HG03175 (cell line): Measurements from ENCODE around the gene RPL14.
"Not testable (repeated sequence)": the region's sequence is repeated elsewhere in the genome, so short reads cannot be mapped to it uniquely, and the experiment has no call there.

Source experiments
- ATAC-seq: cut with Tn5 transposase; IDR thresholded peaks from one replicate; pipeline ENCODE4 v1.9.1; 2021; ENCODE audit warnings: mild to moderate bottlenecking, moderate library complexity; ENCODE audit not compliant: unreplicated experiment

RPL14 gene

DNA sequence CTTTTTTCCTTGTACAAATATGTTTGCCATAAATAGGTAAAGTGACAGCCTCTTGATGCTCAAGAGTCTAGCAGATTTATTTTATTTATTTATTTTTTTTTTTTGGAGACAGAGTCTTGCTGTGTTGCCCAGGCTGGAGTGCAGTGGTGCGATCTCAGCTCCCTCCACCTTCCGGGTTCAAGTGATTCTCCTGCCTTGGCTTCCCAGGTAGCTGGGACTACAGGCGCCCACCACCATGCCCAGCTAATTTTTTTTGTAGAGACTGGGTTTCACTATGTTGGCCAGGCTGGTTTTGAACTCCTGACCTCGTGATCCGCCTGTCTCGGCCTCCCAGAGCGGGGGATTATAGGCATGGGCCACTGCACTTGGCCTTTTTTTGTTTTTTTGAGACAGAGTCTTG, 5.7 kb downstream of the RPL14 start:
- ATAC-seq = not testable (repeated sequence)

DNA sequence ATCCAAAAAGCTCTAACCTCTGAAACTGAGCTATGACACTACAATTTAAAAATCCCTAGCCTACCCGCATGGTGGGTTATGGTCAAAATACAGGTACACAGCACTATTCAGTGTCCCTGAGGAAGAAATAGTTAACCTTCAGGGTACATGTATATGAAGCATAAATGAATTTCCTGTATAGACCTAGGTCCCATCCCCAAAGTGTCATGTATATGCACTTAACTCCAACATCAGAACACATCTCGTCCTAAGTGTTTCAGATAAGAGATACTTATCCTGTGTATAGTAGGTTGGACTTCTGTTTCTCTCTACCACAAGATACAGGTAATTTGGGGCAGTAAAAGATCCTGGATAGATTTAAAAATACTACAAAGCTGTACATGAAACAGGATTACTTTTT, 6.4 kb downstream of the RPL14 start:
- ATAC-seq = no peak

DNA sequence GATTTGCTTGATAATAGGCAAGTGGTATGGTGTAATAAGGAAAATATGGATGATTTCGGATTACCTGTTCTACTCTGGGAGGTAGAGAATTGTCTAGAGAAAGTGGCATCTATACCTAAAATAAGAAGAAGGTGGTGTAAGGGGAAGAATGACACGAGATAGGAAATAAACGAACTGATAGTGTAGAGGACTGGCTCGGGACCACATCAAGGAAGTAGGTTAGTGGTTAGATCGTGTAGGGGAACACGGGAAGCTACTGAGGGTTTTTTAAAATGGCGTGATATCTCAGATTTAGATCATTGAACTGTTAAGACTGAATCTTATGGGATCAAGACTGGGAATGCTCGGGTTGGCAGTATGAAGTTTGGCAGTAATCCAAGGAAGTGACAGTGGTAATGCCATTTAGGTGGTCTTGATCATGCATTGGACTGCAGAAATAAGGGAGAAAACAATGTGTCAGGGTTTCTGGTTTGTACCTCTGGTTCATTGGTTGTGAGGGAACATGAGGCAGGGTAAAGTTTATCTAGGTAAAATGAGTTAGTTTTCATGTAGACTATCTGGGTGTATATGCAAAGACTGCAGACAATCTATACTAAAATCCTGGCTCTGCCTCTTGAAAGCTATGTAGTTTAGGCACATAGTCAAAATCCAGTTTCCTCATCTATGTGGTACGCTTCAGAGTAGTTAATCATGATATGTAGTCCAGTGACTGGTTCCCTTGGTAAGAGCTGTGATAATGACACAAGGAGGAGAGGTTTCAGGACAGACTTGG, 7.4 kb downstream of the RPL14 start:
- no peak for ATAC-seq

DNA sequence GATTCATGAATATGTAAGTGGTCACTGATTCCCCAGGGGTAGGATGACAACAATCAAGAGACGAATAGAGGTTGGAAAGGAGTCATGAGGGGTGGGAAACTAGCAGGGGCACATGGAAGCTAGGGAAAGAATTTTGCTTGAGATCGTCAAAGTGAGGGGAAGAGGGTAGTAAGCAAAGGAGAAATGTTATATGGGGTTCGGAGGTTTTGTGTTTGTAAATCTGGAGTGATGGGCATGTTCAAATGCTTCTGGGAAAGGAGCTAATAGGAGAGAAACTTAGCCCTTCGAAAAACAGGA, 7.9 kb downstream of the RPL14 start:
- no peak for ATAC-seq

DNA sequence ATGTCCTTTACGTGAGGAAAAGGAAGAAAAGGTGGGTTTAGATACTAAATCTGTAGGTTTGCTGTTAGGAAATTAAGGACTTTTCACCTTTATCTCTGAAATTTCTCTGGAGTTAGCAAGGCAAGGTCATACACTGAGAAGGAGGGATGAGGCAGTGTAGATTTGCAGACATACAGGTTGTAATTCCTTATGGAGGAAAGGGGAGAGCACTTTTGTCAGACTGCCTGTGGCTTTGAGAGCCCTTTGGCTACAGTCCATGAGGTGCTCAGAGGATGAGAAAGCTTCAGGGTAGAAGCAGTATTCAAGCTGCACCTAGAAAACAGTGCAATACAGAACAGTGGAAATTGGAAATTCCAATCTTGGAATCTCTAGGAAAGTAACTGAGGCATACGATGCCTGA, 8.3 kb downstream of the RPL14 start:
- ATAC-seq = no peak

DNA sequence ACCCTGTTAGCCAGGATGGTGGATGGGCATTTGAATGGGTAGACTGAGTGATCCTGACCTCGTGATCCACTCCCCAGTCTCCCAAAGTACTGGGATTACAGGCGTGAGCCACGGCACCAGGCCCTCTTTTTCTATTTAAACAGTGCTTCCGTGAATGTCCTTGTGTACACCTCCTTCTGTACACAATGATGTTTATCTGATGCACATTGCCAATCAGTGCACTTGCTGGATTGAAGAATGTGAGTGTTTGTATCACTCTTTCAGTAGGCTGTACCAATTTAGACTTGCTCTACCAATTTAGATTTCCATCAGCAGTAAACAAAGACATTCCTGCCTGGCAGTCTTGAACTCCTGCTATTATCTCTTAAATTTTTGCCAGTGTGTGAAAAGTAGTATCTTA, 10.9 kb downstream of the RPL14 start:
- no peak for ATAC-seq

DNA sequence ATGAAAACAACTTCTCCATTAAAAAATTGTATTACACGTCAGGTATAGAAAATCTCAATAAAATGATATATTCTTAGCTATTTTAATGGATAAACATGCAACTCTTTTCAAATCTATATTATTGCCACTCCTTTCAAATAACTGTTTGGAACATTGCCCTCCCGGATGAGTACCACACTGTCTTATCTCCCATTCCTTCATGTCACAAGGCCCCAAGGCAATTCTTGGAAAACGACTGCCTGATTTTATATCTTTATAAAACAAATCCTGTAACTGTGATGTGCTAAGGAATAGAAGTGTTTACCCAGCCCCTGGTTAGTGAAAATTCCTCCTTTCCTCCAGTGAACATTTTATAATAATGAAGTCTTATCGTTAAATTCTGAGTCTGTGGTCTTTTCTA, 13.6 kb downstream of the RPL14 start:
- no peak for ATAC-seq

DNA sequence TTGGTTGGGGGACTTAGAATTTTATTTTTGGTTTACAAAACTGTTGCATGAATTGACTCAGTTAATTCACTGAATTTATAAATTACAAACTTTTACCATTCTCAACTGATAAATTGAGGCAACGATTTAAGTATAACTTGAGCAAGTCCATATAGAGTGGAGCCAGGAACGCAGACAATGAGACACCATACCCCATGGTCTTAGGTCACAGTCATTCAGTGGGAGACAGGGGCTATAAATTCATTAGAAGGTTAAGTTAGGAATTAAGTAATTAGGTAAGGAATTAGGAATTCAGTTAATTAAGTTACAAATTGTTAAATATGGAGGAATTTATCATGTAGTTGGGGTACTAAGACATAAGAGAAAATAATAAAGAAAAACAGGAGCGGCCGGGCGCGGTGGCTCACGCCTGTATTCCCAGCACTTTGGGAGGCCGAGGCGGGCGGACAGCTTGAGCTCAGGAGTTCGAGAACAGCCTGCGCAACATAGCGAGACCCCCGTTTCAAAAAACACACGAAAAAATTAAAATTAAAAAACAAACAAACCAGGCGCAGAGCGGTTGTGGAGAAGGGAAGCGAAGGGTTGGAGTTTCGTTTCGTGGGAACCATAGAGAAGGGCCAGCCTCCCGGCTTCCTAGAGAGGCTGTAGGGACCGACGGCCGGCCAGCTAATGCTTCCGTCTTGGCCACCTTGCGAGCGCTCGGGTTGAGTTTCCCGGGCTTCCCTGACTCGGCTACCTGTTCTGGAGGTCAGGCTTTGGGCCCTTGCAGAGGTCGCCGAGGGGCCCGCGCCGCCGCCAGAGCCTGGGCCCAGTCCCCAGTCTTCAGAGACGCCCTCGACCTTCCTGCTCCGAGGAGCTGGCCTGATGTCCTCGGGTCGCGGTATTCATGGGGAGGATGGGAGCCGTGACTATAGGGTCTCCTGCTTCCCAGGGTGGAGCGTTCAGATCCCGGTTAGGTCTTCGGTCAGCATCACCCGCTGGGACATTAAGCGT, 19.6 kb downstream of the RPL14 start, which contains the start of gene ZNF619:
ZNF619 (plus strand) TSS at position 645 of the 993 bp plus-strand sequence. CDS start 858 bp downstream, outside the sequence.
- ATAC-seq = peak; percentile 89

DNA sequence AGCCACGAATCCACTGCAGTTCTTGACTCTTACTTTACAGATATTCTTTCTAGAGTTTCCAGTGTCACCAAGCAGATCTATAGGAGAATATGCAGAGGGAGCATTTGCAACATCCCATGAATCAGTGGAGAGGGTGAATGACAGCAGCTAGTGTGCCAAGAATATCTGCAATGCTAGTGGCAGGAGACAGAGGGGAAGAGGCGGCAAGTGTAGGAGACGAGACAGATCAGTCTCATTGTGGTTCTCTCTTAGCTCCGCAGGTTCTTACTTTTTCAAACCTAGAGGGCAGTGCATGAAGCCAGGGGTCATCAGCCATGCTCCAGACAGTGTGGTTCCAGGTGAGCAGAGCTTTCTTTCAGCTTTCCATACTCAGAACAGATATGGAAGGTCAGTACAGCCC, 20.5 kb downstream of the RPL14 start:
- no peak for ATAC-seq

DNA sequence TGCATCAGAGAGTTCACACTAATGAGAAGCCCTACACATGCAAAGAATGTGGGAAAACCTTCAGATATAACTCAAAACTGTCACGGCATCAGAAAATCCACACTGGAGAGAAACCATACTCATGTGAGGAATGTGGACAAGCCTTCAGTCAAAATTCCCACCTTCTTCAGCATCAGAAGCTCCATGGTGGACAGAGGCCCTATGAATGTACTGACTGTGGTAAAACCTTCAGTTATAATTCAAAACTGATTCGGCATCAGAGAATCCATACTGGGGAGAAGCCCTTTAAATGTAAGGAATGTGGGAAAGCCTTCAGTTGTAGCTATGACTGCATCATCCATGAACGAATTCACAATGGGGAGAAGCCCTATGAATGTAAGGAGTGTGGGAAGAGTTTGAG, 30.0 kb downstream of the RPL14 start:
- no peak for ATAC-seq

DNA sequence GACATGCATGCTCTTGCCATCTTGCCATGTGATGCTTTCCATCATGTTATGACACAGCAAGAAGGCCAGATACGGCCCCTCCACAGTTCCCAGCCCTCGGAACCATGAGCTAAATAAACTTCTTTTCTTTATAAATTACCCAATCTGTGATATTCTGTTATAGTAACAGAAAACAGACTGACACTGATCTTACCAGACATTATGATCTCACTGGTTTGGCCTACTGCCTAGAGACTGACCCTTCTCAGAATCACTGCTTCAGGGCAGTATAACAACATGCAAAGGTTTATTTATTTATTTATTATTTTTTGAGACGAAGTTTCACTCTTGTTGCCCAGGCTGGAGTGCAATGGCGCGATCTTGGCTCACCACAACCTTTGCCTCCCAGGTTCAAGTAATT, 33.8 kb downstream of the RPL14 start:
- ATAC-seq = no peak

DNA sequence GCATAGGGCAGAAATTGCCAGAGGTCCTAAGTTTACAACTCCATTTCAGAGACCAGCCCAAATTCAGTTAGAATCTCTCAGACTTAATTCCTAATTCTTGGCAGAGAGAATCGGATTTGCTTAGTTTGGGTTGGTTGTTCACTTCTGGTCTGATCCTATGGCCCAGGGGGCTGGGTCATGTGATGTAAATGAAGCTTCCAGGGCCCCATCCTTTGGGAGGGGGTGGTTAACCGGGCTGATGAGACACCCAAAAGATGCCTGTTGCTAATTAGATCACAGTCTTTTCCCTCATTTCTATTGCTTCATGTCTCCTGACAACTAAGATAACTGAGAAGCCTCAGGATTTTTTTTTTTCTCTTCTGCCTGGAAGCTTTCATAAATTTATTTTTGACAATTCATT, 37.6 kb downstream of the RPL14 start:
- no peak for ATAC-seq

DNA sequence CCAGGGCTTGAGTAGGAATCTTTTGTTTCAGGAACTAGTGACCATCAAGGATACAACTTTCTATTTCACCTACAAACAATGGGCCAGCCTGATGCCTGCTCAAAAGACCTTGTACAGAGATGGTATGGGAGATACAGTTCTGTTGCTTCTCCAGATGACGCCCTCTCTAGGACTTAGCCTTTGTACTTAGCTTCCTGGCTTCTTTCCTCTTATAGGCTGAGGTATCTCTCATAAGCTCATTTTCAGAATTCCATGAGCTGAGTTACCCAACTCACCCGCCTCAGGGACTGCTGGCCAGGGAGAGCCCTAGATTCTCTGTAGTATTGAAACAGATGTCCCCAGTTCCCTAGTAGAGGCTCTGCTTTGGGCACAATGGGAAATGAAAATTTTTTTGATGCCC, 40.1 kb downstream of the RPL14 start:
- no peak for ATAC-seq

DNA sequence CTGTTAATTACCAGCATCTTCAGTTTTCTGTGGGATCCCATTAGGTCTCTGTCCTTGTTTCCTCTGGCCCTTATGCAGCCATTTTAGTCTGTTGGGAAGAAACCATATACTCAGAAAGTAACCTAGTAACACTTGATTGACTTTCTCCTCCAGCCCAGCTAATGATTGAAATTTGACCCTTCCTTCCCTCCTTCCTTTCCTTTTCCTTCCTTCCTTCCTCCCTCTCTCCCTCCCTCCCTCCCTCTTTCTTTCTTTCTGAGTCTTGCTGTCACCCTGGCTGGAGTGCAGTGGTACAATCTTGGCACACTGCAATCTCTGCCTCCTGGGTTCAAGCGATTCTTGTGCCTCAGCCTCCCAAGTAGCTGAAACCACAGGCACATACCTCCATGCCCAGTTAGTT, 42.8 kb downstream of the RPL14 start:
- no peak for ATAC-seq

DNA sequence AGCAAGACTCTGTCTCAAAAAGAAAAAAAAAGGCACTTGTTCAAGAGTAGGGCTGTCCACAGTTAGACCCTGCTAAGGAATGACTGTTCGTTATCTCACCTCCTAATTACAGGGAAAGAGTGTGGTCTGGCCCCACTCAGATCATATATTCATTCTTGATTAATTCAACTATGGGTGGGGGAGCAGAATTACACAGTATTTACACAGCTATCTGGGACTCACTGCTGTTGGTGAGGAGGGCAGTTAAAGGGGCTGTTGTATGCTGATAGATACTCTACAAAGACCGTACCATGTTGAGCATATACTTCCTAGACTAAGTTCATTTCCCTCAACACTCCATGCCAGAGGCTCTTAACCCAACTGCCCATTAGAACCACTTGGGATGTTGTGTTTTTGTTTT, 44.9 kb downstream of the RPL14 start:
- ATAC-seq = no peak

DNA sequence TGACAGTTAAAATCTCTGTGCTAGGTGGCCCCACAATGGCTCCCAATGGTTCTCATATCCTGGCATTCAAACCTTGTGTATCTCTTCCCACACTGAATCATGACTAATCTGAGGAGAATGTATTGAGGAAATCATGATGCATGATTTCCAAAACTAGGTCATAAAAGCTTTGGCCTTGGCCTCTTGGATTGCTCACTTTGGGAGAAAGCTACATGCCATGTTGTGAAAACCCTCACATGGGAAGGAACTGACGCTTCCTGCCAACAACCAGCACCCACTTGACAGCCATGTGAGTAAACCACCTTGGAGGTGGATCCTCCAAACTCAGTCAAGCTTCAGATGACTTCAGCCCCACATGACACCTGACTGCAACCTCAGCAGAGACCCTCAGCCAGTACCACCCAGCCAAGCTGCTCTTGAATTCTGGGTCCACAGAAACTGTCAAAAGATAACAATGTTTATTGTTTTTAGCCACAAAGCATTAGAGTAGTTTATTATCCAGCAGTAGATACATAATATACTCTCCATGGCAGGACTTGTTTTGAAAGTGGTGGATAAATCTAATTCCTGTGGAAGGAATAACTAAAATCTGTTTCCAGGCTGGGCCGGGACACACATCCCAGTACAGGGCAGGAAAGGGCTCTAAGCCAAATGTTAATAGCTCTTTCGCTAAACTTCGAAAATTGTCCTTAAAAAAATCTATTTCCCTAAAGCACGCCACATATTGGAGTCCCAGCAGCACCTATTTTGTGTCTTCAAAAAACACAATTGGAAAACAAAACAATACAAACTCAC, 47.7 kb downstream of the RPL14 start:
- ATAC-seq = no peak

DNA sequence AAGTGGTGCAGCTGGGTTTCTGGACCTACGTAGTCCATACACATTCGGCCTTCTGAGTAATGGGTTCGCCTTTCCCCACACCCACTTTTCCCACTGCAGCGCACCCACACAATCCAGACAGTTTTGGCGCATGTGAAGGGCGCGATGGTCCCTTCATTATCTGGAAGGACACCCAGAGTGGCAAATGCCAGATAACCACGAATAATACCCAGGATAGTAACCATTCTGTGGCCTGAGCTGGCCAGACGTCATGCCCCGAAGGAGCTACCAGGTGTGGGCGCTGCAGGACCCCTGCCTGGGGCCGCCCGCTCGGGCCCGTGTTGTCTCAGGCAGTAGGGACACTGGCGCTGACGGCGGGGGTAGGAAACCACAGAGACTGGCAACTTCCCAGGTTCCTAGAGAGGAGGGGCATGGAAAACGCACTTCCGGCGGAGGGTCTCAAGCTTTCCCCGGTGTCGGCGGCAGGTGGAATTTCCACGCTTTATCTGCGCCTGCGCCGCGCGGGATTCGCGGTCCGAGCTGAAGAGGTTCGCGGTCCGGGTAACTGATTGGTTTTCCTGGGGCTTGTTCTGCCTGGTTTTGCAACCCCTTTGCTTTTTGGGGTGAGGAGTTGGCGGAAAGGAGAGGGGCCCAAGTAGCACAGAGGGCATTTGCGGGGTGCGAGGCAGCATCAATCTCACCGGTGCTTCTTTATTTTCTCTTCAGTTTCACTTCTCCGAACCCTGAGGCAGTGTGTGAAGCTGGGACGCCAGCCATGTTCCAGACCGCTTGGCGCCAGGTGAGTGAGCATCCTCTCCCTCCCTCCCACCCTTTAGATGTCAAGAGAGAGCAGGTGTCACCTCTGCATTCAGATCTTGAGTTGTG, 48.7 kb downstream of the RPL14 start, which contains the start of gene ZNF620:
ZNF620 (plus strand) TSS at position 441 of the 864 bp plus-strand sequence; CDS start at position 755, 314 bp downstream.
- peak; percentile 86 for ATAC-seq

DNA sequence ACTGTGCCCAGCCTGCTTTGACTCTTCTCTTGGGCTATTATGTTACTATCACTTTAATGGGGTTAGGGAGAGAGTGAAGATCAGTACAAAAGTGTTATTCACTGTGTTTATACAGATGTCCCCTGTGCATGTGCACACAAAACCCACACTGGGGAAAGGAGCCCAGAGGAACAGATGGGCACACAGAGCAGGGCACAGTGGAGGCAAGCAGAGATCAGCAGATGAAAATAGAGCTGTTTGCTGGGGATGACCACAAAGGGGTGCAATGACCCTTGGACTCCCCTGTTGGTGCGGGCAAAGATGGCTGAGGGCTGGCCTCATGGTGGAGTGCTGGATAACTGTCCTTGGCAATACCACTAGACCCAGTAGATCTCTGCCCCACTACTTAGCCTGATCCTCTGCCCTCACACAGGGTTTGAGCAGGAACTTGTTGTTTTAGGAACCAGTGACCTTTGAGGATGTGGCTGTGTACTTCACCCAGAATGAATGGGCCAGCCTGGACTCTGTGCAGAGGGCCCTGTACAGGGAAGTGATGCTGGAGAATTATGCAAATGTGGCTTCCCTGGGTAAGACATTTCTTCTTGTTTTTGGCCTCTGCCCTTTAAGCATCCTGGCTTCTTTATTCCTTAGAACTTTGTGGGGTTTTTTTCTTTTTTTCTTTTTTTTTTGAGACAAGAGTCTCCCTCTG, 54.0 kb downstream of the RPL14 start:
- ATAC-seq = no peak

DNA sequence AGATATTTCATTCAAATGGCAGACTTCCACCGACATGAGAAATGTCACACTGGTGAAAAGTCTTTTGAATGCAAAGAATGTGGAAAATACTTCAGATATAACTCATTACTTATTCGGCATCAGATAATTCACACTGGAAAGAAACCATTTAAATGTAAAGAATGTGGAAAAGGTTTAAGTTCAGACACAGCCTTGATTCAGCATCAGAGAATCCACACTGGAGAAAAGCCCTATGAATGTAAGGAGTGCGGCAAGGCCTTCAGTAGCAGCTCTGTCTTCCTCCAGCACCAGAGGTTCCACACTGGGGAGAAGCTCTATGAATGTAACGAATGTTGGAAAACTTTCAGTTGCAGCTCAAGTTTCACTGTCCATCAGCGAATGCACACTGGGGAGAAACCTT, 59.1 kb downstream of the RPL14 start:
- ATAC-seq = no peak

DNA sequence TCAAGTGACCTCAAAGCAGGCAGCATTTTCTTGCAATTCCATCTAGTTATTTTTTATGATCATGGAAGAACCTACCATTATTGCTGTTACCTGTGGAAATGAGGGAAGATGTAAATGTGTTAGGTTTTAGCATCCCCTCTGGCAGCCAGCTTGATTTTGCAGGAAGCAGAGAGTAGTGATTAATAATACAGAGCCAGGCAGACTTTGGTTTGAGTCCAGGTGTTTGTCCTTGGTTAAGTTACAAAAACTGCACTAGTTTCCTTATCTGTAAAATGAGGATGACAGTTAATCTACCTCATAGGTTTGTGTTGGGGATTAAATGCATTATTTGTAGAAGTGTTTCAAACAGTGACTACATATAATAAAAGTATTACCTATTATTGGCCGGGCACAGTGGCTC, 60.9 kb downstream of the RPL14 start:
- ATAC-seq = no peak
